ENCODE measurements around the gene PSMB3.

The PSMB3 gene

GRCh38 chr17:38735161-38735997 lies 17.2 kb upstream of the PSMB3 start:
- Histone ChIP-seq H3F3A (ENCODE audit: insufficient read depth, low read length) (no peaks in the 10 kb centered on the region; the same call in 1 of the 2 replicates), H3K27me3 (replicated peaks; ENCODE audit: insufficient read depth, low read length) (peaks cover 4% of the 10 kb centered on the region; the same call in 1 of the 2 replicates), H3K9ac (ENCODE audit: low read length) (no peak overlapping the region), H3K9me2 (replicated peaks; ENCODE audit: insufficient read depth, low read length) (no peaks in the 10 kb centered on the region), H3K36me3 (replicated peaks; ENCODE audit: insufficient read depth, low read length) (no peaks in the 10 kb centered on the region), H3K27ac (ENCODE audit: low read length) (no peak overlapping the region), H3K4me2 (ENCODE audit: low read depth, low read length) (no peak overlapping the region), H3K4me1 (ENCODE audit: low read length) (0 out of 2 replicates have a peak, but pooled peaks cover 4% of the 10 kb centered on the region), H3K79me2 (ENCODE audit: low read length) (peaks cover 13% of the 10 kb centered on the region), H3K9me3 (replicated peaks; ENCODE audit: insufficient read depth, low read length) (no peaks in the 10 kb centered on the region), H4K20me1 (ENCODE audit: insufficient read depth, low read length) (no peaks in the 10 kb centered on the region), H3K4me3 (ENCODE audit: low read length) (no peak overlapping the region), H2AFZ (ENCODE audit: low read length) (no peak overlapping the region)
- peak; percentile 50 for DNase-seq
- TF ChIP-seq EZH2 (optimal IDR thresholded peaks at IDR 0.05; ENCODE audit: low read depth, low read length), result no peak
- TF ChIP-seq, protein P1, sequence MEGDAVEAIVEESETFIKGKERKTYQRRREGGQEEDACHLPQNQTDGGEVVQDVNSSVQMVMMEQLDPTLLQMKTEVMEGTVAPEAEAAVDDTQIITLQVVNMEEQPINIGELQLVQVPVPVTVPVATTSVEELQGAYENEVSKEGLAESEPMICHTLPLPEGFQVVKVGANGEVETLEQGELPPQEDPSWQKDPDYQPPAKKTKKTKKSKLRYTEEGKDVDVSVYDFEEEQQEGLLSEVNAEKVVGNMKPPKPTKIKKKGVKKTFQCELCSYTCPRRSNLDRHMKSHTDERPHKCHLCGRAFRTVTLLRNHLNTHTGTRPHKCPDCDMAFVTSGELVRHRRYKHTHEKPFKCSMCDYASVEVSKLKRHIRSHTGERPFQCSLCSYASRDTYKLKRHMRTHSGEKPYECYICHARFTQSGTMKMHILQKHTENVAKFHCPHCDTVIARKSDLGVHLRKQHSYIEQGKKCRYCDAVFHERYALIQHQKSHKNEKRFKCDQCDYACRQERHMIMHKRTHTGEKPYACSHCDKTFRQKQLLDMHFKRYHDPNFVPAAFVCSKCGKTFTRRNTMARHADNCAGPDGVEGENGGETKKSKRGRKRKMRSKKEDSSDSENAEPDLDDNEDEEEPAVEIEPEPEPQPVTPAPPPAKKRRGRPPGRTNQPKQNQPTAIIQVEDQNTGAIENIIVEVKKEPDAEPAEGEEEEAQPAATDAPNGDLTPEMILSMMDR (IDR thresholded peaks at IDR 0.05; ENCODE audit: low read length), result peak; percentile 90
- no peak for TF ChIP-seq EZH2phosphoT487 (IDR thresholded peaks at IDR 0.05; ENCODE audit: low read length)

GRCh38 chr17:38738007-38738662 lies 14.4 kb upstream of the PSMB3 start:
- Histone ChIP-seq H3K9me3 (replicated peaks; ENCODE audit: insufficient read depth, low read length) (no peaks in the 10 kb centered on the region), H3K9ac (ENCODE audit: low read length) (no peak overlapping the region), H3F3A (ENCODE audit: insufficient read depth, low read length) (no peaks in the 10 kb centered on the region), H3K27ac (ENCODE audit: low read length) (no peak overlapping the region), H3K36me3 (replicated peaks; ENCODE audit: insufficient read depth, low read length) (no peaks in the 10 kb centered on the region), H3K79me2 (ENCODE audit: low read length) (no peaks in the 10 kb centered on the region), H3K27me3 (replicated peaks; ENCODE audit: insufficient read depth, low read length) (peaks cover 4% of the 10 kb centered on the region; the same call in 1 of the 2 replicates), H3K4me2 (ENCODE audit: low read depth, low read length) (no peak overlapping the region), H3K4me1 (ENCODE audit: low read length) (no peaks in the 10 kb centered on the region), H3K4me3 (ENCODE audit: low read length) (no peak overlapping the region), H2AFZ (ENCODE audit: low read length) (no peak overlapping the region), H4K20me1 (ENCODE audit: insufficient read depth, low read length) (no peaks in the 10 kb centered on the region), H3K9me2 (replicated peaks; ENCODE audit: insufficient read depth, low read length) (no peaks in the 10 kb centered on the region)
- DNase-seq, result no peak
- TF ChIP-seq EZH2 (optimal IDR thresholded peaks at IDR 0.05; ENCODE audit: low read depth, low read length), result no peak
- TF ChIP-seq EZH2phosphoT487 (IDR thresholded peaks at IDR 0.05; ENCODE audit: low read length), result no peak
- TF ChIP-seq, protein P1 (IDR thresholded peaks at IDR 0.05; ENCODE audit: low read length), result no peak

- Histone ChIP-seq H3K9me2 (replicated peaks; ENCODE audit: insufficient read depth, low read length) (no peaks in the 10 kb centered on the region), H3K4me3 (ENCODE audit: low read length) (no peak overlapping the region), H3F3A (ENCODE audit: insufficient read depth, low read length) (no peaks in the 10 kb centered on the region), H3K27me3 (replicated peaks; ENCODE audit: insufficient read depth, low read length) (peaks cover 4% of the 10 kb centered on the region; the same call in 1 of the 2 replicates), H3K9me3 (replicated peaks; ENCODE audit: insufficient read depth, low read length) (no peaks in the 10 kb centered on the region), H3K36me3 (replicated peaks; ENCODE audit: insufficient read depth, low read length) (no peaks in the 10 kb centered on the region), H3K79me2 (ENCODE audit: low read length) (no peaks in the 10 kb centered on the region), H3K27ac (ENCODE audit: low read length) (no peak overlapping the region), H3K4me2 (ENCODE audit: low read depth, low read length) (no peak overlapping the region), H3K4me1 (ENCODE audit: low read length) (no peaks in the 10 kb centered on the region), H2AFZ (ENCODE audit: low read length) (no peak overlapping the region), H4K20me1 (ENCODE audit: insufficient read depth, low read length) (no peaks in the 10 kb centered on the region), H3K9ac (ENCODE audit: low read length) (no peak overlapping the region)
- TF ChIP-seq, protein P1 (IDR thresholded peaks at IDR 0.05; ENCODE audit: low read length), result no peak
- TF ChIP-seq EZH2phosphoT487 (IDR thresholded peaks at IDR 0.05; ENCODE audit: low read length), result no peak
- TF ChIP-seq EZH2 (optimal IDR thresholded peaks at IDR 0.05; ENCODE audit: low read depth, low read length), result no peak
- no peak for DNase-seq
These were observed 13.9 kb upstream of the PSMB3 start for GRCh38 chr17:38738686-38739085.
